GM23338 (cell line): ENCODE measurements around the gene PAM16. TPM values are rescaled to one million over a fixed set of nuclear protein-coding genes. Genes with fewer than 3 reads are reported as not detected.

Experiments
- ATAC-seq: fragments of 200-7000 bp; cut with Tn5 transposase; 3 replicates; pipeline ENCODE4 v1.9.1; 2020
- DNase-seq: peaks from one replicate; pipeline ENCODE4 v3.0.0-alpha.2; 2015; ENCODE audit warnings: low spot score
- H2AFZ ChIP-seq: fragments of 200-600 bp; sonication (generic); 2 replicates; pipeline ENCODE4 v1.8.0; 2016; ENCODE audit warnings: antibody characterized with exemption, mild to moderate bottlenecking, moderate library complexity
- H3F3A ChIP-seq: fragments of 200-600 bp; sonication (generic); replicated peaks from 2 replicates; pipeline ENCODE4 v1.8.0; 2017; ENCODE audit warnings: antibody characterized with exemption, mixed run types, low read depth
- H3K27ac ChIP-seq: fragments of 200-600 bp; sonication (generic); 2 replicates; pipeline ENCODE4 v1.6.1; 2016; ENCODE audit warnings: low read depth
- H3K27me3 ChIP-seq: fragments of 200-600 bp; sonication (generic); 2 replicates; pipeline ENCODE4 v1.8.0; 2016; ENCODE audit warnings: mild to moderate bottlenecking, mixed run types, moderate library complexity; ENCODE audit not compliant: insufficient read depth
- H3K36me3 ChIP-seq: fragments of 200-600 bp; sonication (generic); 2 replicates; pipeline ENCODE4 v1.8.0; 2016; ENCODE audit warnings: mild to moderate bottlenecking; ENCODE audit not compliant: insufficient read depth
- H3K4me1 ChIP-seq: fragments of 200-600 bp; sonication (generic); 2 replicates; pipeline ENCODE4 v1.8.0; 2016; ENCODE audit warnings: mild to moderate bottlenecking, moderate library complexity; ENCODE audit not compliant: insufficient read depth
- H3K4me2 ChIP-seq: fragments of 200-600 bp; sonication (generic); 2 replicates; pipeline ENCODE4 v1.7.1; 2017; ENCODE audit warnings: mixed run types
- H3K4me3 ChIP-seq: fragments of 200-600 bp; sonication (generic); 2 replicates; pipeline ENCODE4 v1.6.1; 2016; ENCODE audit warnings: mixed run types
- H3K79me2 ChIP-seq: fragments of 200-600 bp; sonication (generic); replicated peaks from 2 replicates; pipeline ENCODE4 v1.8.0; 2017; ENCODE audit warnings: mild to moderate bottlenecking; ENCODE audit not compliant: insufficient read depth
- H3K9me2 ChIP-seq: fragments of 200-600 bp; sonication (generic); 2 replicates; pipeline ENCODE4 v1.8.0; 2017; ENCODE audit not compliant: insufficient read depth
- H4K20me1 ChIP-seq: fragments of 200-600 bp; sonication (generic); replicated peaks from 2 replicates; pipeline ENCODE4 v1.8.0; 2017; ENCODE audit warnings: mild to moderate bottlenecking; ENCODE audit not compliant: insufficient read depth
- H3K27ac Mint-ChIP-seq: 2 replicates; pipeline ENCODE4 v1.8.0; 2020; ENCODE audit warnings: inconsistent platforms, mild to moderate bottlenecking, moderate library complexity, mixed read lengths
- H3K27me3 Mint-ChIP-seq: 3 replicates; pipeline ENCODE4 v1.8.0; 2022; ENCODE audit warnings: low read depth, mild to moderate bottlenecking, moderate library complexity, mixed read lengths, inconsistent platforms; ENCODE audit not compliant: insufficient read depth, poor library complexity
- H3K36me3 Mint-ChIP-seq: 3 replicates; pipeline ENCODE4 v1.8.0; 2021; ENCODE audit warnings: low read depth, mild to moderate bottlenecking, inconsistent platforms, moderate library complexity, mixed read lengths
- H3K4me1 Mint-ChIP-seq: 3 replicates; pipeline ENCODE4 v1.8.0; 2020; ENCODE audit warnings: mild to moderate bottlenecking, inconsistent platforms, mixed read lengths
- H3K4me3 Mint-ChIP-seq: 3 replicates; pipeline ENCODE4 v1.8.0; 2021; ENCODE audit warnings: moderate library complexity, mild to moderate bottlenecking, inconsistent platforms, mixed read lengths
- H3K9me3 Mint-ChIP-seq: 3 replicates; pipeline ENCODE4 v1.8.0; 2020; ENCODE audit warnings: moderate library complexity, mild to moderate bottlenecking, inconsistent platforms, mixed read lengths
- CREB1 ChIP-seq: fragments of 250-450 bp; sonication (Bioruptor Pico); IDR thresholded peaks from 2 replicates; pipeline ENCODE4 v1.5.0; 2020; ENCODE audit warnings: low read depth, mild to moderate bottlenecking, moderate library complexity
- CTCF ChIP-seq, 2 experiments: fragments of 200-600 bp in 1 of 2; sonication (generic) in 1 of 2; conservative IDR thresholded peaks; 2 replicates each; pipeline versions ENCODE4 v1.5.1 to v1.6.1; 2016 to 2017; ENCODE audit warnings: antibody characterized with exemption in 2 of 2, low read depth in 2 of 2, mild to moderate bottlenecking in 2 of 2, moderate library complexity in 1 of 2
- EZH2 ChIP-seq: fragments of 200-600 bp; sonication (generic); IDR thresholded peaks from one replicate; pipeline ENCODE4 v1.8.0; 2017; ENCODE audit warnings: antibody characterized with exemption, mild to moderate bottlenecking, low read depth; ENCODE audit not compliant: unreplicated experiment
- JUNB ChIP-seq: IDR thresholded peaks from one replicate; pipeline ENCODE4 v1.6.1; 2016; ENCODE audit warnings: antibody characterized with exemption; ENCODE audit not compliant: unreplicated experiment
- NANOG ChIP-seq: IDR thresholded peaks from 2 replicates; pipeline ENCODE4 v1.6.1; 2016; ENCODE audit warnings: antibody characterized with exemption, borderline replicate concordance
- POLR2AphosphoS5 ChIP-seq: IDR thresholded peaks from 2 replicates; pipeline ENCODE4 v1.6.1; 2016; ENCODE audit warnings: antibody characterized with exemption, low read depth
- polyA plus RNA-seq: library from polyadenylated mRNA; unstranded; fragments of >200 nt; fragmentation: Nextera tagmentation; extraction: Ambion mirVana; gene quantifications from 2 replicates; pipeline ENCODE4 v1.2.1, GENCODE V29; 2016
- total RNA-seq: library from RNA; depleted of rRNA; stranded (reverse); fragments of >200 nt; shearing (Covaris generic); gene quantifications from 2 replicates; pipeline ENCODE4 v1.2.3, GENCODE V29; 2014
- TF ChIP-seq, protein P1 (sequence below): IDR thresholded peaks from 2 replicates; pipeline ENCODE4 v1.6.1; 2016; ENCODE audit warnings: antibody characterized with exemption
- TF ChIP-seq, protein P2 (sequence below): fragments of 250-450 bp; sonication (Bioruptor Pico); IDR thresholded peaks from 2 replicates; pipeline ENCODE4 v1.5.0; 2020; ENCODE audit warnings: mild to moderate bottlenecking, moderate library complexity

Gene PAM16
- total and polyA plus RNA-seq, 2 experiments from 2014 or later, result 84.1 to 283 TPM

GRCh38 chr16:4337540-4338088 is 13.5 kb downstream of the PAM16 start (continued):
- TF ChIP-seq, protein P1, sequence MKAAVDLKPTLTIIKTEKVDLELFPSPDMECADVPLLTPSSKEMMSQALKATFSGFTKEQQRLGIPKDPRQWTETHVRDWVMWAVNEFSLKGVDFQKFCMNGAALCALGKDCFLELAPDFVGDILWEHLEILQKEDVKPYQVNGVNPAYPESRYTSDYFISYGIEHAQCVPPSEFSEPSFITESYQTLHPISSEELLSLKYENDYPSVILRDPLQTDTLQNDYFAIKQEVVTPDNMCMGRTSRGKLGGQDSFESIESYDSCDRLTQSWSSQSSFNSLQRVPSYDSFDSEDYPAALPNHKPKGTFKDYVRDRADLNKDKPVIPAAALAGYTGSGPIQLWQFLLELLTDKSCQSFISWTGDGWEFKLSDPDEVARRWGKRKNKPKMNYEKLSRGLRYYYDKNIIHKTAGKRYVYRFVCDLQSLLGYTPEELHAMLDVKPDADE, result no peak

DNA sequence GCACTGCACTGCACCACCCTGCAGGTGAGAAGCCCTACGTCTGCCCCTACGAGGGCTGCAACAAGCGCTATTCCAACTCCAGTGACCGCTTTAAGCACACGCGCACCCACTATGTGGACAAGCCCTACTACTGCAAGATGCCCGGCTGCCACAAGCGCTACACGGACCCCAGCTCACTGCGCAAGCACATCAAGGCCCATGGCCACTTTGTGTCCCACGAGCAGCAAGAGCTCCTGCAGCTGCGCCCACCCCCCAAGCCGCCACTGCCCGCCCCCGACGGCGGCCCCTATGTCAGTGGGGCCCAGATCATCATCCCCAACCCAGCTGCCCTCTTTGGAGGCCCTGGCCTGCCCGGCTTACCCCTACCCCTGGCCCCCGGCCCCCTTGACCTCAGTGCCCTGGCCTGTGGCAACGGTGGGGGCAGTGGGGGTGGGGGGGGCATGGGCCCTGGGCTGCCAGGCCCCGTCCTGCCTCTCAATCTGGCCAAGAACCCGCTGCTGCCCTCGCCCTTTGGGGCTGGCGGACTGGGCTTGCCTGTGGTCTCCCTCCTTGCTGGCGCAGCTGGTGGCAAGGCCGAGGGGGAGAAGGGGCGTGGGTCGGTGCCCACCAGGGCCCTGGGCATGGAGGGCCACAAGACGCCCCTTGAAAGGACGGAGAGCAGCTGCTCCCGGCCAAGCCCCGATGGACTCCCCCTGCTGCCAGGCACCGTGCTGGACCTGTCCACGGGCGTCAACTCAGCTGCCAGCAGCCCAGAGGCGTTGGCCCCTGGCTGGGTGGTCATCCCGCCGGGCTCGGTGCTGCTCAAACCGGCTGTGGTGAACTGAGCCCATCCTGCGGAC is 14.2 kb downstream of the PAM16 start:
- DNase-seq, result no peak
- no peak overlapping the region for H3K4me3 Mint-ChIP-seq

More for the DNA sequence above, 14.2 kb downstream of the PAM16 start:
- Histone ChIP-seq H3K36me3 (no peaks in the 10 kb centered on the region; the same call in 1 of the 2 replicates), H2AFZ (no peak overlapping the region), H3K4me2 (no peak overlapping the region), H3K79me2 (peaks cover 7% of the 10 kb centered on the region), H3K4me3 (no peak overlapping the region), H3K9me2 (no peaks in the 10 kb centered on the region), H3K4me1 (no peaks in the 10 kb centered on the region), H3F3A (peaks cover 22% of the 10 kb centered on the region; the same call in 1 of the 2 replicates), H3K27me3 (no peaks in the 10 kb centered on the region), H3K27ac (no peak overlapping the region), H4K20me1 (peaks cover 12% of the 10 kb centered on the region)
- TF ChIP-seq EZH2 (no peak), NANOG (no peak), JUNB (no peak), CREB1 (no peak), POLR2AphosphoS5 (no peak), CTCF (conservative IDR thresholded peaks at IDR 0.05; ENCODE audit: low read depth in 2 of 2) (no peak)
- TF ChIP-seq, protein P2, sequence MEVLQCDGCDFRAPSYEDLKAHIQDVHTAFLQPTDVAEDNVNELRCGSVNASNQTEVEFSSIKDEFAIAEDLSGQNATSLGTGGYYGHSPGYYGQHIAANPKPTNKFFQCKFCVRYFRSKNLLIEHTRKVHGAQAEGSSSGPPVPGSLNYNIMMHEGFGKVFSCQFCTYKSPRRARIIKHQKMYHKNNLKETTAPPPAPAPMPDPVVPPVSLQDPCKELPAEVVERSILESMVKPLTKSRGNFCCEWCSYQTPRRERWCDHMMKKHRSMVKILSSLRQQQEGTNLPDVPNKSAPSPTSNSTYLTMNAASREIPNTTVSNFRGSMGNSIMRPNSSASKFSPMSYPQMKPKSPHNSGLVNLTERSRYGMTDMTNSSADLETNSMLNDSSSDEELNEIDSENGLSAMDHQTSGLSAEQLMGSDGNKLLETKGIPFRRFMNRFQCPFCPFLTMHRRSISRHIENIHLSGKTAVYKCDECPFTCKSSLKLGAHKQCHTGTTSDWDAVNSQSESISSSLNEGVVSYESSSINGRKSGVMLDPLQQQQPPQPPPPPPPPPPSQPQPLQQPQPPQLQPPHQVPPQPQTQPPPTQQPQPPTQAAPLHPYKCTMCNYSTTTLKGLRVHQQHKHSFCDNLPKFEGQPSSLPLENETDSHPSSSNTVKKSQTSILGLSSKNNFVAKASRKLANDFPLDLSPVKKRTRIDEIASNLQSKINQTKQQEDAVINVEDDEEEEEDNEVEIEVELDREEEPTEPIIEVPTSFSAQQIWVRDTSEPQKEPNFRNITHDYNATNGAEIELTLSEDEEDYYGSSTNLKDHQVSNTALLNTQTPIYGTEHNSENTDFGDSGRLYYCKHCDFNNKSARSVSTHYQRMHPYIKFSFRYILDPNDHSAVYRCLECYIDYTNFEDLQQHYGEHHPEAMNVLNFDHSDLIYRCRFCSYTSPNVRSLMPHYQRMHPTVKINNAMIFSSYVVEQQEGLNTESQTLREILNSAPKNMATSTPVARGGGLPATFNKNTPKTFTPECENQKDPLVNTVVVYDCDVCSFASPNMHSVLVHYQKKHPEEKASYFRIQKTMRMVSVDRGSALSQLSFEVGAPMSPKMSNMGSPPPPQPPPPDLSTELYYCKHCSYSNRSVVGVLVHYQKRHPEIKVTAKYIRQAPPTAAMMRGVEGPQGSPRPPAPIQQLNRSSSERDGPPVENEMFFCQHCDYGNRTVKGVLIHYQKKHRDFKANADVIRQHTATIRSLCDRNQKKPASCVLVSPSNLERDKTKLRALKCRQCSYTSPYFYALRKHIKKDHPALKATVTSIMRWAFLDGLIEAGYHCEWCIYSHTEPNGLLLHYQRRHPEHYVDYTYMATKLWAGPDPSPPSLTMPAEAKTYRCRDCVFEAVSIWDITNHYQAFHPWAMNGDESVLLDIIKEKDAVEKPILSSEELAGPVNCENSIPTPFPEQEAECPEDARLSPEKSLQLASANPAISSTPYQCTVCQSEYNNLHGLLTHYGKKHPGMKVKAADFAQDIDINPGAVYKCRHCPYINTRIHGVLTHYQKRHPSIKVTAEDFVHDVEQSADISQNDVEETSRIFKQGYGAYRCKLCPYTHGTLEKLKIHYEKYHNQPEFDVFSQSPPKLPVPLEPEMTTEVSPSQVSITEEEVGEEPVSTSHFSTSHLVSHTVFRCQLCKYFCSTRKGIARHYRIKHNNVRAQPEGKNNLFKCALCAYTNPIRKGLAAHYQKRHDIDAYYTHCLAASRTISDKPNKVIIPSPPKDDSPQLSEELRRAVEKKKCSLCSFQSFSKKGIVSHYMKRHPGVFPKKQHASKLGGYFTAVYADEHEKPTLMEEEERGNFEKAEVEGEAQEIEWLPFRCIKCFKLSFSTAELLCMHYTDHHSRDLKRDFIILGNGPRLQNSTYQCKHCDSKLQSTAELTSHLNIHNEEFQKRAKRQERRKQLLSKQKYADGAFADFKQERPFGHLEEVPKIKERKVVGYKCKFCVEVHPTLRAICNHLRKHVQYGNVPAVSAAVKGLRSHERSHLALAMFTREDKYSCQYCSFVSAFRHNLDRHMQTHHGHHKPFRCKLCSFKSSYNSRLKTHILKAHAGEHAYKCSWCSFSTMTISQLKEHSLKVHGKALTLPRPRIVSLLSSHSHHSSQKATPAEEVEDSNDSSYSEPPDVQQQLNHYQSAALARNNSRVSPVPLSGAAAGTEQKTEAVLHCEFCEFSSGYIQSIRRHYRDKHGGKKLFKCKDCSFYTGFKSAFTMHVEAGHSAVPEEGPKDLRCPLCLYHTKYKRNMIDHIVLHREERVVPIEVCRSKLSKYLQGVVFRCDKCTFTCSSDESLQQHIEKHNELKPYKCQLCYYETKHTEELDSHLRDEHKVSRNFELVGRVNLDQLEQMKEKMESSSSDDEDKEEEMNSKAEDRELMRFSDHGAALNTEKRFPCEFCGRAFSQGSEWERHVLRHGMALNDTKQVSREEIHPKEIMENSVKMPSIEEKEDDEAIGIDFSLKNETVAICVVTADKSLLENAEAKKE, result no peak
- H3K4me1 Mint-ChIP-seq, result peaks cover 2% of the 10 kb centered on the region; the same call in 1 of the 3 replicates
- no peak overlapping the region for H3K27ac Mint-ChIP-seq
- no peak for ATAC-seq
- H3K27me3 Mint-ChIP-seq, result peaks cover 10% of the 10 kb centered on the region
- H3K36me3 Mint-ChIP-seq, result peaks cover 19% of the 10 kb centered on the region; the same call in 2 of the 3 replicates
- H3K9me3 Mint-ChIP-seq, result no peaks in the 10 kb centered on the region
